LNCaP clone FGC (cell line): ENCODE results near the gene ABHD5.
"Not testable (repeated sequence)": the region's sequence is repeated elsewhere in the genome, so short reads cannot be mapped to it uniquely, and the experiment has no call there.

Experiments
- DNase-seq: peaks from one replicate; pipeline ENCODE4 v3.0.0-alpha.2; 2011; ENCODE audit warnings: low read depth
- H3K4me3 ChIP-seq: 2 replicates; pipeline ENCODE4 v1.5.1; 2011; ENCODE audit warnings: mild to moderate bottlenecking, low read depth, low read length, control low read depth
- CTCF ChIP-seq: IDR thresholded peaks from 2 replicates; pipeline ENCODE4 v1.5.1; 2012; ENCODE audit warnings: mild to moderate bottlenecking; ENCODE audit not compliant: control insufficient read depth, insufficient read depth; ENCODE audit errors: extremely low read depth

Gene ABHD5

GRCh38 chr3:43650345-43650744 is 40.4 kb upstream of the ABHD5 start:
- no peak overlapping the region for H3K4me3 ChIP-seq
- no peak for TF ChIP-seq CTCF
- DNase-seq: no peak

GRCh38 chr3:43656390-43656789 is 34.3 kb upstream of the ABHD5 start:
- H3K4me3 ChIP-seq, DNase-seq: not testable (repeated sequence)

GRCh38 chr3:43659250-43659880 is 31.4 kb upstream of the ABHD5 start:
- TF ChIP-seq CTCF: no peak
- H3K4me3 ChIP-seq: no peak overlapping the region
- no peak for DNase-seq

GRCh38 chr3:43661376-43661775 is 29.4 kb upstream of the ABHD5 start:
- not testable (repeated sequence) for H3K4me3 ChIP-seq, DNase-seq

- DNase-seq, H3K4me3 ChIP-seq: not testable (repeated sequence)
Measured at GRCh38 chr3:43665011-43665410, 25.7 kb upstream of the ABHD5 start.

- TF ChIP-seq CTCF: no peak
- DNase-seq: no peak
Measured at GRCh38 chr3:43670635-43671522, 19.9 kb upstream of the ABHD5 start.

GRCh38 chr3:43674345-43675085 is 16.2 kb upstream of the ABHD5 start:
- no peak for DNase-seq
- TF ChIP-seq CTCF: no peak
- no peak overlapping the region for H3K4me3 ChIP-seq

More at GRCh38 chr3:43670635-43671522, 19.9 kb upstream of the ABHD5 start:
- no peak overlapping the region for H3K4me3 ChIP-seq

- no peak for DNase-seq
- H3K4me3 ChIP-seq: no peak overlapping the region
- no peak for TF ChIP-seq CTCF
Measured at GRCh38 chr3:43675593-43675992, 15.1 kb upstream of the ABHD5 start.
